Measurements from ENCODE around the gene POU2F1.
A peak's percentile ranks its signal among the peaks of the same experiment; 100 is the strongest.

The POU2F1 gene

DNA sequence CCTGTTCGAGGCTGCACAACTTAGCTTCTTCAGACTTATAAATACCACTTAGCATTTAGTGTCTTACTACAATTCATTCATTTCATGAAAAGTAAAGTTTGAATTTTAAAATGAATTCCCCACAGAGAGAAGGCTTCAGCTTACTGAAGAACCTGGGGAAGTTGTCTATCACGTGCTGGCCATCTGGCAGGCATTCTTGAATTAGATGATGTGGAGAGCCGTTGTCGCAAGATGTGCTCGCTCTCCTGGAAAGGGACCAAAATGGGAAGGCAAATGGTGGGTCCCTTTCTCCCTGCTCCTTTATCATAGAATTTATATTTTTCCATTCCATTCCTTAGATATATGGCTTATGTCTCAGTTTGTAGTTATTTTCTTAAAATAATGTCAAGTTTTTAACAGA, 207.2 kb downstream of the POU2F1 start:
- H2BK15ac ChIP-seq (ENCODE audit: low read depth, poor library complexity, severe bottlenecking) = no peak overlapping the region
- H3K36me3 ChIP-seq (ENCODE audit: control insufficient read depth in 1 of 2, insufficient read depth in 2 of 2, low read depth in 1 of 2, low read length in 2 of 2) = peaks cover 0 to 9% of the 10 kb centered on the region in 2 experiments
- H3K23ac ChIP-seq (ENCODE audit: low read length in 2 of 2) = no peak overlapping the region
- H3K14ac ChIP-seq (ENCODE audit: low read length in 2 of 2) = no peak overlapping the region
- WGBS = 88% methylated on average over 1 of the region's 5 CpGs
- H2BK12ac ChIP-seq (ENCODE audit: low read length in 2 of 2) = no peak overlapping the region
- no peaks in the 10 kb centered on the region for H3K27me3 ChIP-seq (ENCODE audit: control insufficient read depth in 1 of 2, insufficient read depth in 1 of 2, low read length in 2 of 2)
- H3K9ac ChIP-seq (ENCODE audit: low read length) = peak overlapping the region; percentile 54
- H2AFZ ChIP-seq (ENCODE audit: low read depth, low read length) = no peak overlapping the region
- no peak overlapping the region for H2BK120ac ChIP-seq (ENCODE audit: low read depth, low read length)
- H3K4me2 ChIP-seq (ENCODE audit: low read length, poor library complexity, severe bottlenecking) = no peak overlapping the region
- no peak overlapping the region for H3K27ac ChIP-seq (ENCODE audit: low read length, poor library complexity, severe bottlenecking)
- no peak overlapping the region for H4K91ac ChIP-seq (ENCODE audit: low read length)
- H2BK5ac ChIP-seq (ENCODE audit: low read depth, low read length, poor library complexity, severe bottlenecking) = no peak overlapping the region
- no peak overlapping the region for H3K18ac ChIP-seq (ENCODE audit: low read depth in 1 of 2, low read length in 2 of 2)
- H3K4me1 ChIP-seq (ENCODE audit: control insufficient read depth, insufficient read depth, low read depth, low read length) = peaks cover 4% of the 10 kb centered on the region
- H3K79me1 ChIP-seq (replicated peaks; ENCODE audit: low read length, poor library complexity, severe bottlenecking) = no peaks in the 10 kb centered on the region
- H3K4me3 ChIP-seq (ENCODE audit: insufficient read depth in 1 of 2, low read depth in 1 of 2, low read length in 2 of 2) = no peak overlapping the region
- H3K9me3 ChIP-seq (ENCODE audit: control insufficient read depth, low read length) = no peaks in the 10 kb centered on the region
- DNase-seq = no peak
- no peak overlapping the region for H2AK5ac ChIP-seq (ENCODE audit: low read length, severe bottlenecking)
- H3K4ac ChIP-seq (ENCODE audit: low read depth in 1 of 2, low read length in 2 of 2) = no peak overlapping the region
- no peak overlapping the region for H4K8ac ChIP-seq (ENCODE audit: low read length)

GRCh38 chr1:167428395-167428794, 207.7 kb downstream of the POU2F1 start:
- Histone ChIP-seq H3K4me3 (ENCODE audit: insufficient read depth in 1 of 2, low read depth in 1 of 2, low read length in 2 of 2) (no peak overlapping the region), H2BK5ac (ENCODE audit: low read depth, low read length, poor library complexity, severe bottlenecking) (no peak overlapping the region), H2AFZ (ENCODE audit: low read depth, low read length) (no peak overlapping the region), H2BK15ac (ENCODE audit: low read depth, poor library complexity, severe bottlenecking) (no peak overlapping the region), H3K4me1 (ENCODE audit: control insufficient read depth, insufficient read depth, low read depth, low read length) (peaks cover 4% of the 10 kb centered on the region), H2AK5ac (ENCODE audit: low read length, severe bottlenecking) (no peak overlapping the region), H3K4me2 (ENCODE audit: low read length, poor library complexity, severe bottlenecking) (no peak overlapping the region), H3K27me3 (ENCODE audit: control insufficient read depth in 1 of 2, insufficient read depth in 1 of 2, low read length in 2 of 2) (no peaks in the 10 kb centered on the region), H4K8ac (ENCODE audit: low read length) (no peak overlapping the region), H3K9ac (ENCODE audit: low read length) (peak overlapping the region; percentile 54), H3K36me3 (ENCODE audit: control insufficient read depth in 1 of 2, insufficient read depth in 2 of 2, low read depth in 1 of 2, low read length in 2 of 2) (peaks cover 0 to 9% of the 10 kb centered on the region in 2 experiments), H4K91ac (ENCODE audit: low read length) (no peak overlapping the region), H3K9me3 (ENCODE audit: control insufficient read depth, low read length) (no peaks in the 10 kb centered on the region), H3K79me1 (replicated peaks; ENCODE audit: low read length, poor library complexity, severe bottlenecking) (no peaks in the 10 kb centered on the region), H3K27ac (ENCODE audit: low read length, poor library complexity, severe bottlenecking) (no peak overlapping the region), H3K14ac (ENCODE audit: low read length in 2 of 2) (no peak overlapping the region), H3K4ac (ENCODE audit: low read depth in 1 of 2, low read length in 2 of 2) (no peak overlapping the region), H2BK120ac (ENCODE audit: low read depth, low read length) (no peak overlapping the region), H3K23ac (ENCODE audit: low read length in 2 of 2) (no peak overlapping the region), H3K18ac (ENCODE audit: low read depth in 1 of 2, low read length in 2 of 2) (no peak overlapping the region), H2BK12ac (ENCODE audit: low read length in 2 of 2) (no peak overlapping the region)
- peak; percentile 38 for DNase-seq
- WGBS = 87% methylated on average over 2 of the region's 2 CpGs

DNA sequence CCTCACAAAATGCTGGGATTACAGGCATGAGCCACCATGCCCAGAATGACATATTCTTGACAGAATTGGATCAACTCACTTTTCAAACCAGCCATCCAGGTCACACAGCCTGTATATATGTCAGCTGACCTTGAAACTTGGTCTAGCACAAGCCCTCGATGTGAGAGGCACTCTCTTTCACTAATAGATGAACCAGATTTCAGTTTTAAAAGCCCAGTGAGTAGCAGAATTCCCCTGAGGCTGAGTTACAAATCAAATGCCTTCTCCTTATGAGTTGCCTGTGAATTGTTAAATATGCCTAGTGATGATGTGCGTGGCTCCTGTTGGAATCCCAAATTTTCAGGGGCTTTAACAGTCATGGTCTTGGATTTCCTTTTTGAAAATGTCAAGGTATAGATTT, 208.9 kb downstream of the POU2F1 start:
- Histone ChIP-seq H3K18ac (ENCODE audit: low read depth in 1 of 2, low read length in 2 of 2) (no peak overlapping the region), H3K9ac (ENCODE audit: low read length) (no peak overlapping the region), H3K4me3 (ENCODE audit: insufficient read depth in 1 of 2, low read depth in 1 of 2, low read length in 2 of 2) (no peak overlapping the region), H2AK5ac (ENCODE audit: low read length, severe bottlenecking) (no peak overlapping the region), H3K79me1 (replicated peaks; ENCODE audit: low read length, poor library complexity, severe bottlenecking) (no peaks in the 10 kb centered on the region), H3K4me2 (ENCODE audit: low read length, poor library complexity, severe bottlenecking) (no peak overlapping the region), H2BK120ac (ENCODE audit: low read depth, low read length) (no peak overlapping the region), H3K4me1 (ENCODE audit: control insufficient read depth, insufficient read depth, low read depth, low read length) (peaks cover 4% of the 10 kb centered on the region), H3K4ac (ENCODE audit: low read depth in 1 of 2, low read length in 2 of 2) (no peak overlapping the region), H4K91ac (ENCODE audit: low read length) (no peak overlapping the region), H3K27ac (ENCODE audit: low read length, poor library complexity, severe bottlenecking) (no peak overlapping the region), H3K23ac (ENCODE audit: low read length in 2 of 2) (no peak overlapping the region), H3K9me3 (ENCODE audit: control insufficient read depth, low read length) (no peaks in the 10 kb centered on the region), H3K14ac (ENCODE audit: low read length in 2 of 2) (no peak overlapping the region), H3K27me3 (ENCODE audit: control insufficient read depth in 1 of 2, insufficient read depth in 1 of 2, low read length in 2 of 2) (peaks cover 0 to 4% of the 10 kb centered on the region in 2 experiments), H2BK12ac (ENCODE audit: low read length in 2 of 2) (no peak overlapping the region), H3K36me3 (ENCODE audit: control insufficient read depth in 1 of 2, insufficient read depth in 2 of 2, low read depth in 1 of 2, low read length in 2 of 2) (no peaks in the 10 kb centered on the region), H4K8ac (ENCODE audit: low read length) (no peak overlapping the region), H2BK5ac (ENCODE audit: low read depth, low read length, poor library complexity, severe bottlenecking) (no peak overlapping the region), H2AFZ (ENCODE audit: low read depth, low read length) (no peak overlapping the region), H2BK15ac (ENCODE audit: low read depth, poor library complexity, severe bottlenecking) (no peak overlapping the region)
- DNase-seq = no peak
- 79% methylated on average over 2 of the region's 2 CpGs for WGBS

- Histone ChIP-seq H2AFZ (ENCODE audit: low read depth, low read length) (no peak overlapping the region), H3K4me3 (ENCODE audit: insufficient read depth in 1 of 2, low read depth in 1 of 2, low read length in 2 of 2) (no peak overlapping the region), H3K36me3 (ENCODE audit: control insufficient read depth in 1 of 2, insufficient read depth in 2 of 2, low read depth in 1 of 2, low read length in 2 of 2) (no peaks in the 10 kb centered on the region), H3K23ac (ENCODE audit: low read length in 2 of 2) (no peak overlapping the region), H3K27ac (ENCODE audit: low read length, poor library complexity, severe bottlenecking) (no peak overlapping the region), H2BK12ac (ENCODE audit: low read length in 2 of 2) (no peak overlapping the region), H2BK5ac (ENCODE audit: low read depth, low read length, poor library complexity, severe bottlenecking) (no peak overlapping the region), H3K9me3 (ENCODE audit: control insufficient read depth, low read length) (no peaks in the 10 kb centered on the region), H2BK15ac (ENCODE audit: low read depth, poor library complexity, severe bottlenecking) (no peak overlapping the region), H4K8ac (ENCODE audit: low read length) (no peak overlapping the region), H3K9ac (ENCODE audit: low read length) (no peak overlapping the region), H3K79me1 (replicated peaks; ENCODE audit: low read length, poor library complexity, severe bottlenecking) (no peaks in the 10 kb centered on the region), H2BK120ac (ENCODE audit: low read depth, low read length) (no peak overlapping the region), H4K91ac (ENCODE audit: low read length) (no peak overlapping the region), H3K4ac (ENCODE audit: low read depth in 1 of 2, low read length in 2 of 2) (no peak overlapping the region), H2AK5ac (ENCODE audit: low read length, severe bottlenecking) (no peak overlapping the region), H3K4me1 (ENCODE audit: control insufficient read depth, insufficient read depth, low read depth, low read length) (peaks cover 4% of the 10 kb centered on the region), H3K14ac (ENCODE audit: low read length in 2 of 2) (no peak overlapping the region), H3K18ac (ENCODE audit: low read depth in 1 of 2, low read length in 2 of 2) (no peak overlapping the region), H3K4me2 (ENCODE audit: low read length, poor library complexity, severe bottlenecking) (no peak overlapping the region), H3K27me3 (ENCODE audit: control insufficient read depth in 1 of 2, insufficient read depth in 1 of 2, low read length in 2 of 2) (peaks cover 0 to 6% of the 10 kb centered on the region in 2 experiments)
- WGBS = 89% methylated on average over 17 of the region's 17 CpGs
- DNase-seq = no peak
Measured at GRCh38 chr1:167430134-167430848, 209.6 kb downstream of the POU2F1 start.

All from mesenchymal stem cell (in vitro differentiated cells and primary cell).